K562 (cell line): Measurements from ENCODE around the gene CHL1. TPM values are rescaled to one million over a fixed set of nuclear protein-coding genes. Genes with fewer than 3 reads are reported as not detected.

Source experiments
- ATAC-seq: fragments of 200-7000 bp; cut with Tn5 transposase; 3 replicates; pipeline ENCODE4 v1.9.1; 2020; ENCODE audit warnings: moderate library complexity
- Bru-seq: library from RNA; stranded (reverse); fragments of 400-500 nt; gene quantifications from one replicate; lab custom pipeline; 2021; lab: Mats Ljungman, UMichigan
- BruChase-seq, 2 experiments: library from RNA; stranded (reverse); fragments of 400-500 nt; gene quantifications; one replicate each; lab custom pipeline; 2021; lab: Mats Ljungman, UMichigan
- BruUV-seq: library from RNA; stranded (reverse); fragments of 400-500 nt; replicated peaks from 2 replicates; lab custom pipeline; 2021; lab: Mats Ljungman, UMichigan
- CTCF ChIA-PET: fragments of 300-600 bp; formaldehyde crosslinking; extraction: SDS; loops from one replicate; lab custom pipeline; 2021; ENCODE audit warnings: low intra/inter-chr PET ratio; lab: Yijun Ruan, JAX
- POLR2A ChIA-PET: fragments of 300-600, 350-650 bp; sonication (Branson Sonifier 250); formaldehyde crosslinking; extraction: SDS; loops from one replicate; lab custom pipeline; 2021; ENCODE audit warnings: antibody characterized with exemption, inconsistent platforms; lab: Yijun Ruan, JAX
- DNase-seq, 4 experiments: peaks; one replicate each; pipeline versions ENCODE4 v3.0.0 to v3.0.0-alpha.2; 2011 to 2018; ENCODE audit warnings: low spot score in 3 of 4, mixed read lengths in 3 of 4; ENCODE audit errors: extremely low read depth in 1 of 4
- FAIRE-seq: peaks from 2 replicates; lab custom pipeline; 2011; peaks lifted over from hg19 to GRCh38; lab: Jason Lieb, UNC
- H2AFZ ChIP-seq: 2 replicates; pipeline ENCODE4 v1.6.0; 2011; ENCODE audit warnings: low read depth, low read length, control low read depth, inconsistent platforms
- H3K27ac ChIP-seq: fragments of 200-600 bp; 3 replicates; pipeline ENCODE4 v1.8.0; 2011; ENCODE audit warnings: low read depth, mild to moderate bottlenecking, control low read depth, inconsistent platforms, low read length, moderate library complexity, mixed read lengths; ENCODE audit errors: extremely low read depth
- H3K27me3 ChIP-seq, 2 experiments: fragments of 300-600 bp in 1 of 2; 2 replicates in 1 of 2; 3 replicates in 1 of 2; pipeline versions ENCODE4 v1.6.0 to v1.8.0; 2011; ENCODE audit warnings: inconsistent platforms in 2 of 2, low read length in 2 of 2, mild to moderate bottlenecking in 1 of 2, mixed read lengths in 1 of 2, moderate library complexity in 1 of 2; ENCODE audit not compliant: control insufficient read depth in 2 of 2, insufficient read depth in 2 of 2
- H3K36me3 ChIP-seq: fragments of 300-600 bp; 3 replicates; pipeline ENCODE4 v1.8.0; 2011; ENCODE audit warnings: mild to moderate bottlenecking, low read length, inconsistent platforms; ENCODE audit not compliant: control insufficient read depth, insufficient read depth
- H3K4me1 ChIP-seq, 2 experiments: fragments of 200-600 bp in 1 of 2; replicated peaks in 1 of 2; 2 replicates in 1 of 2; 3 replicates in 1 of 2; pipeline versions ENCODE4 v1.5.1 to v1.8.0; 2011; ENCODE audit warnings: inconsistent platforms in 2 of 2, low read length in 2 of 2, mild to moderate bottlenecking in 1 of 2, mixed read lengths in 1 of 2, moderate library complexity in 1 of 2; ENCODE audit not compliant: control insufficient read depth in 2 of 2, insufficient read depth in 2 of 2
- H3K4me2 ChIP-seq: 2 replicates; pipeline ENCODE4 v1.6.1; 2011; ENCODE audit warnings: low read length, control low read depth, inconsistent platforms, mixed read lengths; ENCODE audit not compliant: insufficient read depth
- H3K4me3 ChIP-seq: fragments of 200-600 bp; sonication (generic), shearing (Covaris generic); 2 replicates; pipeline ENCODE4 v1.5.1; 2016; ENCODE audit warnings: control low read depth, inconsistent platforms
- H3K79me2 ChIP-seq: fragments of 200-600 bp; 3 replicates; pipeline ENCODE4 v1.8.0; 2011; ENCODE audit warnings: low read length, inconsistent platforms; ENCODE audit not compliant: control insufficient read depth, insufficient read depth
- H3K9ac ChIP-seq, 2 experiments: 2 replicates each; pipeline versions ENCODE4 v1.6.0 to v1.6.1; 2011; ENCODE audit warnings: low read depth in 2 of 2, low read length in 2 of 2, control low read depth in 1 of 2, inconsistent platforms in 1 of 2, mild to moderate bottlenecking in 1 of 2, mixed read lengths in 1 of 2; ENCODE audit not compliant: insufficient read depth in 1 of 2
- H3K9me1 ChIP-seq: one replicate; pipeline ENCODE4 v1.6.0; 2011; ENCODE audit warnings: inconsistent platforms, mild to moderate bottlenecking, low read length, moderate library complexity; ENCODE audit not compliant: control insufficient read depth, insufficient read depth
- H3K9me3 ChIP-seq: replicated peaks from 2 replicates; pipeline ENCODE4 v1.5.1; 2011; ENCODE audit warnings: low read depth, low read length, inconsistent platforms; ENCODE audit not compliant: control insufficient read depth, insufficient read depth
- H4K20me1 ChIP-seq: replicated peaks from 2 replicates; pipeline ENCODE4 v1.6.1; 2011; ENCODE audit warnings: low read length, inconsistent platforms, mixed read lengths; ENCODE audit not compliant: control insufficient read depth, insufficient read depth
- CREM ChIP-seq: IDR thresholded peaks from 2 replicates; pipeline ENCODE4 v1.6.1; 2014; ENCODE audit warnings: antibody characterized with exemption, low read depth
- HSF4 ChIP-seq: fragments of 250-450 bp; sonication (Bioruptor Pico); IDR thresholded peaks from 2 replicates; pipeline ENCODE4 v2.1.2; 2022; ENCODE audit warnings: mild to moderate bottlenecking, moderate library complexity, borderline replicate concordance
- ZNF830 ChIP-seq: fragments of 250-450 bp; sonication (Bioruptor Pico); IDR thresholded peaks from 2 replicates; pipeline ENCODE4 v1.5.0; 2021; ENCODE audit warnings: mild to moderate bottlenecking
- WGBS: fragments of 100-300 bp; shearing (Covaris generic); methylation state at CpG from one replicate; pipeline ENCODE4 v1.1.6; 2016; ENCODE audit warnings: low coverage, mixed read lengths; ENCODE audit not compliant: insufficient coverage; ENCODE audit errors: missing lambda C conversion rate; 5-methylcytosine and 5-hydroxymethylcytosine counted together
- in situ Hi-C: fragments of 300-500 bp; cut with MboI; formaldehyde crosslinking; loops from 4 replicates; pipeline ENCODE4 v1.15.0; 2018; ENCODE audit warnings: inconsistent platforms, mixed read lengths
- intact Hi-C: fragments of 100-400 bp; cut with micrococcal nuclease; formaldehyde crosslinking; loops from 2 replicates; pipeline ENCODE4 v1.14.2; 2022
- long read RNA-seq, 3 experiments: library from polyadenylated mRNA in 2 of 3; library from RNA in 1 of 3; unstranded in 2 of 3; stranded (forward) in 1 of 3; transcript quantifications; one replicate each; pipeline ENCODE4 v2.0.0, GENCODE V29; 2019 to 2022
- polyA minus RNA-seq, 3 experiments: library from RNA; depleted of rRNA, polyadenylated mRNA; stranded (reverse); fragments of >200 nt; gene quantifications; 2 replicates each; pipeline ENCODE4 v1.2.3, GENCODE V29; 2011
- polyA plus RNA-seq, 8 experiments: library from polyadenylated mRNA; depleted of rRNA in 4 of 8; stranded (reverse) in 5 of 8; unstranded in 3 of 8; fragments of >200 nt; fragmentation: Nextera tagmentation in 2 of 8; fragmentation: Illumina TruSeq in 1 of 8; extraction: Ambion mirVana in 2 of 8; extraction: Trizol in 1 of 8; gene quantifications; 2 replicates each; pipeline versions ENCODE4 v1.2.1 to v1.2.3, GENCODE V29; 2011 to 2014; ENCODE audit warnings: inconsistent platforms in 1 of 8, missing spikeins in 1 of 8
- total RNA-seq, 7 experiments: library from RNA; depleted of rRNA in 6 of 7; stranded (reverse); fragments of >200 nt in 6 of 7; fragmentation: Illumina TruSeq in 2 of 7; extraction: Trizol in 2 of 7; gene quantifications; 2 replicates each; pipeline versions ENCODE4 v1.2.1 to v1.2.3, GENCODE V29; 2011 to 2021; ENCODE audit warnings: low replicate concordance in 1 of 7
- TF ChIP-seq, protein P1 (sequence below), 2 experiments: fragments of 450-650 bp in 1 of 2; sonication (generic) in 1 of 2; formaldehyde crosslinking in 1 of 2; IDR thresholded peaks in 1 of 2; conservative IDR thresholded peaks in 1 of 2; 2 replicates each; pipeline versions ENCODE4 v1.6.1 to v1.8.1; 2016 to 2023; ENCODE audit warnings: mild to moderate bottlenecking in 2 of 2, moderate library complexity in 2 of 2, inconsistent platforms in 1 of 2, missing genetic modification reagents in 1 of 2
- TF ChIP-seq, protein P2 (sequence below): fragments of 250-450 bp; sonication (Bioruptor Pico); IDR thresholded peaks from 2 replicates; pipeline ENCODE4 v1.5.0; 2022; ENCODE audit warnings: mild to moderate bottlenecking
- TF ChIP-seq, protein P3 (sequence below): fragments of 250-450 bp; sonication (Bioruptor Pico); IDR thresholded peaks from 2 replicates; pipeline ENCODE4 v1.4.0; 2020
- TF ChIP-seq, protein P4 (sequence below): fragments of 200-400 bp; formaldehyde crosslinking; IDR thresholded peaks from 2 replicates; pipeline ENCODE4 v1.6.1; 2017; ENCODE audit warnings: mild to moderate bottlenecking, low read depth, low read length, moderate library complexity

Gene CHL1
- total RNA-seq (2011; cell fraction: chromatin; rRNA removed; ENCODE audit: low replicate concordance), result not detected in 2 replicates
- not detected in 2 replicates for total RNA-seq (2011; cell fraction: nucleolus; rRNA removed)
- total RNA-seq (2011; cell fraction: nucleoplasm; rRNA removed), result not detected in 2 replicates
- total RNA-seq (2014; rRNA removed) (not detected in 2 replicates), total RNA-seq (2014; rRNA removed; fragmentation: Illumina TruSeq; extraction: Trizol) (not detected in 2 replicates), total RNA-seq (2015; rRNA removed; fragmentation: Illumina TruSeq; extraction: Trizol) (not detected in 2 replicates), total RNA-seq (2021) (0.02 TPM in 1 of 2 replicates, not detected in the other), polyA plus RNA-seq (2011; rRNA removed) (not detected in 2 replicates), polyA plus RNA-seq (2014; fragmentation: Illumina TruSeq; extraction: Trizol) (not detected in 2 replicates), polyA plus RNA-seq (2014; fragmentation: Nextera tagmentation; extraction: Ambion mirVana) (not detected), polyA plus RNA-seq (2014; rRNA removed) (not detected in 2 replicates), polyA minus RNA-seq (2011; rRNA and poly(A)+ RNA removed) (not detected in 2 replicates), Bru-seq, nascent RNA (not detected), BruChase-seq, experiment 1, labeled RNA remaining after a 2-hour chase (percentile 0 among the genes with signal in this experiment), BruChase-seq, experiment 2, labeled RNA remaining after a 6-hour chase (percentile 1 among the genes with signal in this experiment)
- not detected in 2 replicates for polyA plus RNA-seq (2011; cell fraction: cytosol; rRNA removed)
- polyA plus RNA-seq (2011; cell fraction: nucleus; rRNA removed), result not detected in 2 replicates
- not detected in 2 replicates for polyA plus RNA-seq (2012)
- not detected in 2 replicates for polyA minus RNA-seq (2011; cell fraction: cytosol; rRNA and poly(A)+ RNA removed)
- not detected in 2 replicates for polyA minus RNA-seq (2011; cell fraction: nucleus; rRNA and poly(A)+ RNA removed)
- long read RNA-seq, experiment 1, result 0 reads
- long read RNA-seq, experiment 2, result 0 reads
- long read RNA-seq, experiment 3, result 0 reads

GRCh38 chr3:196311-197148, at the start of gene CHL1:
Gene CHL1, plus strand, starts transcription at chr3:196763. Its CDS starts 123,014 bp downstream, at chr3:319777.
- H3K4me3 ChIP-seq, result no peak within 1 kb of the TSS
- no peak for ATAC-seq
- no peak within 1 kb of the TSS for H3K4me2 ChIP-seq

More at GRCh38 chr3:196311-197148, at the start of gene CHL1:
- Histone ChIP-seq H3K27me3 (no peaks in the 10 kb centered on the region), H3K36me3 (no peaks in the 10 kb centered on the region), H3K4me1 (no peaks in the 10 kb centered on the region; a peak in 1 of 5 replicates), H3K9ac (no peak within 1 kb of the TSS), H3K27ac (no peak within 1 kb of the TSS), H2AFZ (no peak within 1 kb of the TSS), H3K9me1 (no peaks in the 10 kb centered on the region)
- no peak for FAIRE-seq
- POLR2A ChIA-PET, result no interaction called here
- TF ChIP-seq, protein P1, sequence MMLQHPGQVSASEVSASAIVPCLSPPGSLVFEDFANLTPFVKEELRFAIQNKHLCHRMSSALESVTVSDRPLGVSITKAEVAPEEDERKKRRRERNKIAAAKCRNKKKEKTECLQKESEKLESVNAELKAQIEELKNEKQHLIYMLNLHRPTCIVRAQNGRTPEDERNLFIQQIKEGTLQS (IDR thresholded peaks at IDR 0.05), result no peak
- TF ChIP-seq, protein P1 (CRISPR knock-in tag; conservative IDR thresholded peaks at IDR 0.05), result no peak
- TF ChIP-seq, protein P2, sequence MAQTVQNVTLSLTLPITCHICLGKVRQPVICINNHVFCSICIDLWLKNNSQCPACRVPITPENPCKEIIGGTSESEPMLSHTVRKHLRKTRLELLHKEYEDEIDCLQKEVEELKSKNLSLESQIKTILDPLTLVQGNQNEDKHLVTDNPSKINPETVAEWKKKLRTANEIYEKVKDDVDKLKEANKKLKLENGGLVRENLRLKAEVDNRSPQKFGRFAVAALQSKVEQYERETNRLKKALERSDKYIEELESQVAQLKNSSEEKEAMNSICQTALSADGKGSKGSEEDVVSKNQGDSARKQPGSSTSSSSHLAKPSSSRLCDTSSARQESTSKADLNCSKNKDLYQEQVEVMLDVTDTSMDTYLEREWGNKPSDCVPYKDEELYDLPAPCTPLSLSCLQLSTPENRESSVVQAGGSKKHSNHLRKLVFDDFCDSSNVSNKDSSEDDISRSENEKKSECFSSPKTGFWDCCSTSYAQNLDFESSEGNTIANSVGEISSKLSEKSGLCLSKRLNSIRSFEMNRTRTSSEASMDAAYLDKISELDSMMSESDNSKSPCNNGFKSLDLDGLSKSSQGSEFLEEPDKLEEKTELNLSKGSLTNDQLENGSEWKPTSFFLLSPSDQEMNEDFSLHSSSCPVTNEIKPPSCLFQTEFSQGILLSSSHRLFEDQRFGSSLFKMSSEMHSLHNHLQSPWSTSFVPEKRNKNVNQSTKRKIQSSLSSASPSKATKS, result no peak
- TF ChIP-seq, protein P3, sequence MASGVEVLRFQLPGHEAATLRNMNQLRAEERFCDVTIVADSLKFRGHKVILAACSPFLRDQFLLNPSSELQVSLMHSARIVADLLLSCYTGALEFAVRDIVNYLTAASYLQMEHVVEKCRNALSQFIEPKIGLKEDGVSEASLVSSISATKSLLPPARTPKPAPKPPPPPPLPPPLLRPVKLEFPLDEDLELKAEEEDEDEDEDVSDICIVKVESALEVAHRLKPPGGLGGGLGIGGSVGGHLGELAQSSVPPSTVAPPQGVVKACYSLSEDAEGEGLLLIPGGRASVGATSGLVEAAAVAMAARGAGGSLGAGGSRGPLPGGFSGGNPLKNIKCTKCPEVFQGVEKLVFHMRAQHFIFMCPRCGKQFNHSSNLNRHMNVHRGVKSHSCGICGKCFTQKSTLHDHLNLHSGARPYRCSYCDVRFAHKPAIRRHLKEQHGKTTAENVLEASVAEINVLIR, result no peak
- TF ChIP-seq, protein P4, sequence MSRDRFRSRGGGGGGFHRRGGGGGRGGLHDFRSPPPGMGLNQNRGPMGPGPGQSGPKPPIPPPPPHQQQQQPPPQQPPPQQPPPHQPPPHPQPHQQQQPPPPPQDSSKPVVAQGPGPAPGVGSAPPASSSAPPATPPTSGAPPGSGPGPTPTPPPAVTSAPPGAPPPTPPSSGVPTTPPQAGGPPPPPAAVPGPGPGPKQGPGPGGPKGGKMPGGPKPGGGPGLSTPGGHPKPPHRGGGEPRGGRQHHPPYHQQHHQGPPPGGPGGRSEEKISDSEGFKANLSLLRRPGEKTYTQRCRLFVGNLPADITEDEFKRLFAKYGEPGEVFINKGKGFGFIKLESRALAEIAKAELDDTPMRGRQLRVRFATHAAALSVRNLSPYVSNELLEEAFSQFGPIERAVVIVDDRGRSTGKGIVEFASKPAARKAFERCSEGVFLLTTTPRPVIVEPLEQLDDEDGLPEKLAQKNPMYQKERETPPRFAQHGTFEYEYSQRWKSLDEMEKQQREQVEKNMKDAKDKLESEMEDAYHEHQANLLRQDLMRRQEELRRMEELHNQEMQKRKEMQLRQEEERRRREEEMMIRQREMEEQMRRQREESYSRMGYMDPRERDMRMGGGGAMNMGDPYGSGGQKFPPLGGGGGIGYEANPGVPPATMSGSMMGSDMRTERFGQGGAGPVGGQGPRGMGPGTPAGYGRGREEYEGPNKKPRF, result no peak
- TF ChIP-seq HSF4 (CRISPR knock-in tag), result no peak
- TF ChIP-seq CREM, result no peak
- TF ChIP-seq ZNF830 (CRISPR knock-in tag), result no peak
- TF ChIP-seq, all 486 proteins: peak for 0
- BruUV-seq, result no TSS peak
- Histone ChIP-seq H3K79me2 (no peaks in the 10 kb centered on the region), H3K9me3 (no peaks in the 10 kb centered on the region), H4K20me1 (no peaks in the 10 kb centered on the region)
- CTCF ChIA-PET, result no interaction called here
- in situ Hi-C loops, result no loop called here
- DNase-seq, result no peak
- WGBS, result 8% methylated on average over 41 of the region's 64 CpGs
- intact Hi-C loops, result no loop called here
